ENCODE data around the gene PNP.
"Not testable (repeated sequence)": the region's sequence is repeated elsewhere in the genome, so short reads cannot be mapped to it uniquely, and the experiment has no call there.

The PNP gene

GRCh38 chr14:20492486-20492885 lies 23.3 kb downstream of the PNP start:
- no peak for DNase-seq (ENCODE audit: low read depth in 2 of 2)

GRCh38 chr14:20493634-20494033 lies 24.4 kb downstream of the PNP start:
- DNase-seq (ENCODE audit: low read depth in 2 of 2), result no peak

- DNase-seq (ENCODE audit: low read depth in 2 of 2), result no peak
Observed at GRCh38 chr14:20494935-20495766, 25.9 kb downstream of the PNP start.

- no peak for DNase-seq (ENCODE audit: low read depth in 2 of 2)
Observed at GRCh38 chr14:20498622-20499021, 29.4 kb downstream of the PNP start.

GRCh38 chr14:20499108-20499507 lies 29.9 kb downstream of the PNP start:
- DNase-seq (ENCODE audit: low read depth in 2 of 2), result no peak

- DNase-seq (ENCODE audit: low read depth in 2 of 2), result no peak
Observed at GRCh38 chr14:20499881-20500280, 30.7 kb downstream of the PNP start.

- no peak for DNase-seq (ENCODE audit: low read depth in 2 of 2)
Observed at GRCh38 chr14:20501346-20501745, 32.1 kb downstream of the PNP start.

- no peak for DNase-seq (ENCODE audit: low read depth in 2 of 2)
Observed at GRCh38 chr14:20503898-20504297, 34.7 kb downstream of the PNP start.

GRCh38 chr14:20506276-20506675 lies 37.1 kb downstream of the PNP start:
- not testable (repeated sequence) for DNase-seq (ENCODE audit: low read depth in 2 of 2)

- not testable (repeated sequence) for DNase-seq (ENCODE audit: low read depth in 2 of 2)
Observed at GRCh38 chr14:20506752-20507151, 37.5 kb downstream of the PNP start.

GRCh38 chr14:20507537-20507936 lies 38.3 kb downstream of the PNP start:
- not testable (repeated sequence) for DNase-seq (ENCODE audit: low read depth in 2 of 2)

- DNase-seq (ENCODE audit: low read depth in 2 of 2), result no peak
Observed at GRCh38 chr14:20508367-20508766, 39.2 kb downstream of the PNP start.

GRCh38 chr14:20512177-20512905 lies 43.1 kb downstream of the PNP start:
- no peak for DNase-seq (ENCODE audit: low read depth in 2 of 2)

GRCh38 chr14:20515846-20516245 lies 46.6 kb downstream of the PNP start:
- no peak for DNase-seq (ENCODE audit: low read depth in 2 of 2)

GRCh38 chr14:20516921-20517320 lies 47.7 kb downstream of the PNP start:
- DNase-seq (ENCODE audit: low read depth in 2 of 2), result no peak

- no peak for DNase-seq (ENCODE audit: low read depth in 2 of 2)
Observed at GRCh38 chr14:20522332-20522731, 53.1 kb downstream of the PNP start.

- DNase-seq (ENCODE audit: low read depth in 2 of 2), result no peak
Observed at GRCh38 chr14:20524027-20524426, 54.8 kb downstream of the PNP start.

Data from stimulated activated CD8-positive, alpha-beta memory T cell treated with anti-CD3 and anti-CD28 coated beads, Interleukin-15, amount 100 ng/mL, for 48 hours (primary cell).